Measurements from ENCODE around the gene MRPS2. TPM values are rescaled to one million over a fixed set of nuclear protein-coding genes. Genes with fewer than 3 reads are reported as not detected.

MRPS2 gene
- total RNA-seq, 2 experiments from 2014 or later, result 50.0 to 70.6 TPM

GRCh38 chr9:135471791-135472640 is 28.5 kb upstream of the MRPS2 start:
- POLR2A ChIA-PET, result interaction anchor here (0.7 kb wide), 1 partner anchor 1094 kb away, joined by 3 read pairs; no protein-coding TSS in a partner anchor
- CTCF ChIA-PET, result no interaction called here
- H3K4me3 Mint-ChIP-seq, result no peak overlapping the region
- H3K27ac Mint-ChIP-seq, result no peak overlapping the region
- ATAC-seq (no peak), DNase-seq (no peak)
- H3K4me1 Mint-ChIP-seq, result peaks cover 19% of the 10 kb centered on the region
- intact Hi-C loops (cut with DNase I, micrococcal nuclease), result no loop called here
- H3K9me3 Mint-ChIP-seq (ENCODE audit: low read depth), result no peaks in the 10 kb centered on the region
- H3K27me3 Mint-ChIP-seq, result peaks cover 34% of the 10 kb centered on the region
- H3K36me3 Mint-ChIP-seq (ENCODE audit: low read depth), result no peaks in the 10 kb centered on the region

- Mint-ChIP-seq H3K9me3 (ENCODE audit: low read depth) (no peaks in the 10 kb centered on the region), H3K36me3 (ENCODE audit: low read depth) (no peaks in the 10 kb centered on the region), H3K4me3 (no peak overlapping the region), H3K4me1 (peaks cover 12% of the 10 kb centered on the region), H3K27me3 (peaks cover 34% of the 10 kb centered on the region), H3K27ac (no peak overlapping the region)
- intact Hi-C loops (cut with DNase I, micrococcal nuclease), result no loop called here
- no peak for DNase-seq
- no peak for ATAC-seq
- POLR2A ChIA-PET, result no interaction called here
- CTCF ChIA-PET, result interaction anchor here (0.5 kb wide), 1 partner anchor 618 kb away, joined by 3 read pairs; no protein-coding TSS in a partner anchor
Observed at GRCh38 chr9:135473972-135474543, 26.4 kb upstream of the MRPS2 start.

GRCh38 chr9:135474915-135475314 is 25.6 kb upstream of the MRPS2 start:
- Mint-ChIP-seq H3K27ac (no peak overlapping the region), H3K4me1 (peaks cover 8% of the 10 kb centered on the region), H3K9me3 (ENCODE audit: low read depth) (no peaks in the 10 kb centered on the region), H3K27me3 (peaks cover 32% of the 10 kb centered on the region), H3K4me3 (no peak overlapping the region), H3K36me3 (ENCODE audit: low read depth) (no peaks in the 10 kb centered on the region)
- ChIA-PET CTCF (no interaction called here), POLR2A (no interaction called here)
- DNase-seq (peak; percentile 57), ATAC-seq (no peak)
- intact Hi-C loops (cut with DNase I, micrococcal nuclease), result no loop called here

DNA sequence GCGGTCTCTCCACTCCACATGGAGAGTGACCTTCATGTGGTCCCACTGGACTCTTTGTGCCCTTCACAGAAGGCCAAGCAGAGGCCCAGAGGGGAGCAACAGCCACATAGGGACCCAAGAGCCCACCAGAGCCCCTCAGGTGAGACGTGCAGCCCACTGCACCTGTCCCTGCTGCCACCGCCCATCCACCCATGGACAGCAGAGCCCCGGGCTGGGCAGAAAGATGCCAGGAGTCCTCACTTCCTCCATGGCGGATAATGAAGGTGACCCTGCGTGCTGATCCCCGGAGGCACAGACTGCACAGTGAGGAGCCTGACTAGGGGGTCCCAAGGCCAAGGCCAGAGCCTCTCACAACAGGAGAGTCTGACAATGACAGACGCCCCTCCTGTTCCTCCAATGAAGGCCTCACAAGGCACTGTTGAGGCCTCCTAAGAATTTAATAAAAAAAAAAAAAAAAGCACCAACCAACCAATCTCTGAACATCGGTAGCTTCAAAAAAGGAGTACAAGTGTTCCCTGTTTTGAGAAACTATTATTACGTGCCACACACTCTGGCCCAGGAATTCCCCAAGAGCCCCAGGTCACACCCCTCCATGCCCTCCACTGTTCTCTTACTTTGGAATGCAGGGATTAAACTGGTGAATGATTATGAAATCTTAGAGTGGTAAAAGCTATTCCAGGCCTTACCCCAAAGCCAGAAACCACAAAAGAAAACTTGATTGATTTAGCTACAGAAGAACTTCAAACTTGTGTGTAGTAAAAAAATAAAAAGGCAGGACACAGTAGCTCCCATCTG is 23.7 kb upstream of the MRPS2 start:
- H3K27me3 Mint-ChIP-seq, result peaks cover 22% of the 10 kb centered on the region
- POLR2A ChIA-PET, result no interaction called here
- ATAC-seq (no peak), DNase-seq (no peak)
- intact Hi-C loops (cut with DNase I, micrococcal nuclease), result no loop called here
- H3K36me3 Mint-ChIP-seq (ENCODE audit: low read depth), result no peaks in the 10 kb centered on the region
- no peak overlapping the region for H3K27ac Mint-ChIP-seq
- H3K9me3 Mint-ChIP-seq (ENCODE audit: low read depth), result no peaks in the 10 kb centered on the region
- H3K4me1 Mint-ChIP-seq, result peaks cover 4% of the 10 kb centered on the region
- CTCF ChIA-PET, result interaction anchor here (0.6 to 0.7 kb wide), 3 partner anchors 17 to 390 kb away, joined by 3 to 4 read pairs (median 3); no protein-coding TSS in a partner anchor
- no peak overlapping the region for H3K4me3 Mint-ChIP-seq

- ATAC-seq (no peak), DNase-seq (no peak)
- intact Hi-C loops (cut with DNase I, micrococcal nuclease), result no loop called here
- Mint-ChIP-seq H3K4me1 (peaks cover 6% of the 10 kb centered on the region), H3K9me3 (ENCODE audit: low read depth) (no peaks in the 10 kb centered on the region), H3K27ac (no peak overlapping the region), H3K36me3 (ENCODE audit: low read depth) (no peaks in the 10 kb centered on the region), H3K4me3 (peak overlapping the region; percentile 72), H3K27me3 (peaks cover 30% of the 10 kb centered on the region)
- ChIA-PET POLR2A (no interaction called here), CTCF (no interaction called here)
Observed at GRCh38 chr9:135478191-135478590, 22.3 kb upstream of the MRPS2 start.

DNA sequence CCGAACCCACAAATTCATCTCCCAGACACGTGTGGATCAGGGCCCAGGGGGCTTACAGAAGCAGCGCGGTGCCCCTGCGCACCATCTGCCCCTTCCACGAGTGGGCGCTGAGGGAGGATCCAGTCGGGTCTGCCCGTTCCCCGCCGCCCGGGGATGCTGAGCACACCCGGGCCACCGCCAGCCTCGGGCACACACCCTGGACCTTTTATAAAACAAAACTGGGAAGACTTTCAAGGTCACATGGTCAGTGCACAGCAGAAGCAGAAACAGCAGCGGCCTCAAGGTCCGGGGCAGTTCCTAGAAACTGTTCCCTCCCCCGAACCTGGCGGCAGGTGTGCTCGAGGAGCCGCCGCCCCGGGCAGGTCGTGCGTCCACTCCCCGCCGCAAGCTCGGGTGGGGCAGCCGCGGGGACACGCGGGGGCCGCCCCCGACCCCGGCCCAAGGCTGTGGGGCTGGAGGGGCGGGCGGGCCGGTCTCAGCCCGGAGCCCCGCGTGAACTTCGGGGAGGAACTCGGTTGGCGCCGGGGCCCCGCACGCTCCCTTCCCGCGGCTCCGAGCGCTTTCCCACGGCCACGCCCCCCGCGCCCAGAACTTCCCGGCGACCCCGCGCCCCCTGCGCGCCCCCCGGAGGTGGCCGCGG is 21.5 kb upstream of the MRPS2 start:
- Mint-ChIP-seq H3K36me3 (ENCODE audit: low read depth) (no peaks in the 10 kb centered on the region), H3K4me3 (peak overlapping the region; percentile 72), H3K4me1 (peaks cover 6% of the 10 kb centered on the region), H3K27ac (no peak overlapping the region), H3K9me3 (ENCODE audit: low read depth) (no peaks in the 10 kb centered on the region), H3K27me3 (peaks cover 33% of the 10 kb centered on the region)
- POLR2A ChIA-PET, result no interaction called here
- intact Hi-C loops (cut with DNase I, micrococcal nuclease), result no loop called here
- DNase-seq (peak; percentile 22), ATAC-seq (no peak)
- CTCF ChIA-PET, result no interaction called here

- ChIA-PET POLR2A (no interaction called here), CTCF (interaction anchor here (1.2 kb wide), 1 partner anchor 25 kb away, joined by 4 read pairs; no protein-coding TSS in a partner anchor)
- H3K27ac Mint-ChIP-seq, result no peak within 1 kb of the TSS
- ATAC-seq (no peak), DNase-seq (no peak)
- H3K27me3 Mint-ChIP-seq, result peaks cover 33% of the 10 kb centered on the region
- H3K4me1 Mint-ChIP-seq, result peaks cover 6% of the 10 kb centered on the region
- no peaks in the 10 kb centered on the region for H3K36me3 Mint-ChIP-seq (ENCODE audit: low read depth)
- intact Hi-C loops (cut with DNase I, micrococcal nuclease), result loop anchor here (2.0 kb wide), 2 partner anchors 19 to 21 kb away; partner anchors contain the start of gene MRPS2 (in 1 of the 2)
- H3K4me3 Mint-ChIP-seq, result peak within 1 kb of the TSS; percentile 72
- H3K9me3 Mint-ChIP-seq (ENCODE audit: low read depth), result no peaks in the 10 kb centered on the region
Observed at GRCh38 chr9:135479469-135480052, 20.9 kb upstream of the MRPS2 start, which contains the start of gene PPP1R26. Gene PPP1R26, plus strand, starts transcription at chr9:135479782. Its CDS starts 4,729 bp downstream, at chr9:135484511.

GRCh38 chr9:135480071-135480939 is 20.2 kb upstream of the MRPS2 start:
- intact Hi-C loops (cut with DNase I, micrococcal nuclease), result loop anchor here (2.0 kb wide), 2 partner anchors 18 to 20 kb away; partner anchors contain the start of gene MRPS2 (in 1 of the 2)
- Mint-ChIP-seq H3K27ac (no peak overlapping the region), H3K4me3 (no peak overlapping the region), H3K36me3 (ENCODE audit: low read depth) (no peaks in the 10 kb centered on the region), H3K4me1 (peaks cover 6% of the 10 kb centered on the region), H3K9me3 (ENCODE audit: low read depth) (no peaks in the 10 kb centered on the region), H3K27me3 (peaks cover 33% of the 10 kb centered on the region)
- ChIA-PET POLR2A (no interaction called here), CTCF (interaction anchor here (1.2 kb wide), 1 partner anchor 25 kb away, joined by 4 read pairs; no protein-coding TSS in a partner anchor)
- ATAC-seq (peak; percentile 55), DNase-seq (peak; percentile 12)

DNA sequence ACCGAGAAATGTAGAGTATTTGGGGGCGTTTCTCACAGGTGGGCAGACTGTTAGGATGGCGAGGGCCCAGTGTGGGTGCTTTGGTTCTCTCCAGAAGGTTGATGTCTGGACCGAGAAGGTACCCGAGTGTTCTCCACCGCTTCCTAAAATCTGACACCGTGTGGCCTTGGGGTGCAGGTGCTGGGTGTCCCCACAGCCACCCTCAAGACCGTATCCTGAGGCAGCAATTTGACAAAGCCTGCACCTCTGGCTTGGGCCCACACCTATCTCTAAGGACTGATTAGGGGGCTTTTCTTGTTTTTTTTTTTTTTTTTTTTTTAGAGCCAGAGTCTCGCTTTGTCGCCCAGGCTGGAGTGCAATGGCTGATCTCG is 19.6 kb upstream of the MRPS2 start:
- Mint-ChIP-seq H3K4me1 (peaks cover 6% of the 10 kb centered on the region), H3K9me3 (ENCODE audit: low read depth) (no peaks in the 10 kb centered on the region), H3K4me3 (no peak overlapping the region), H3K27ac (no peak overlapping the region), H3K27me3 (peaks cover 30% of the 10 kb centered on the region), H3K36me3 (ENCODE audit: low read depth) (no peaks in the 10 kb centered on the region)
- ChIA-PET CTCF (interaction anchor here (1.2 kb wide), 1 partner anchor 24 kb away, joined by 4 read pairs; no protein-coding TSS in a partner anchor), POLR2A (no interaction called here)
- intact Hi-C loops (cut with DNase I, micrococcal nuclease), result loop anchor here (2.0 kb wide), 2 partner anchors 18 to 20 kb away; partner anchors contain the start of gene MRPS2 (in 1 of the 2)
- DNase-seq, result peak; percentile 27
- peak; percentile 50 for ATAC-seq
